NCI-H2171 treated with DMSO at 0.1 percent for 48 hours (cell line): ENCODE results near the gene VAV3.

Experiments used
- DNase-seq: peaks from one replicate; lab custom pipeline; 2025; lab: John Stamatoyannopoulos, UW

Gene VAV3

DNA sequence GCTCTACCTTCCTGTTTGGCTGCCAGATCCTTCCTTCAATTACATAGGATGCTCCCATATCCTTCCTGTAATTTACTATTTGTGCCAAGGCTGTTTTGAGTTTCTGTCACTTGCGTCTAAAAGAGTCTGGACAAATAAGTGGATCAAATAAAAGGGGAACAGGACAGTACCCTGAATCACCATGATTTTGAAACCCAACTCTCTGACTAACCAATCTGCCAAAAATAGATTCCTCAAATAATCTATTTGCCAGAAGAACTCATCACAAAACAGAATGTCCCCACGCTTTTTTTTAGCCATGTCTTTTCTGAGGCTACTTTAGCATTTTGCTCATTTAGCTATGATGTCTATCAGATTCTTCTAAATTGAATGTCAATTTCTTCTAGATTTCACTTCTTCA lies 431.5 kb downstream of the VAV3 start:
- DNase-seq: no peak

DNA sequence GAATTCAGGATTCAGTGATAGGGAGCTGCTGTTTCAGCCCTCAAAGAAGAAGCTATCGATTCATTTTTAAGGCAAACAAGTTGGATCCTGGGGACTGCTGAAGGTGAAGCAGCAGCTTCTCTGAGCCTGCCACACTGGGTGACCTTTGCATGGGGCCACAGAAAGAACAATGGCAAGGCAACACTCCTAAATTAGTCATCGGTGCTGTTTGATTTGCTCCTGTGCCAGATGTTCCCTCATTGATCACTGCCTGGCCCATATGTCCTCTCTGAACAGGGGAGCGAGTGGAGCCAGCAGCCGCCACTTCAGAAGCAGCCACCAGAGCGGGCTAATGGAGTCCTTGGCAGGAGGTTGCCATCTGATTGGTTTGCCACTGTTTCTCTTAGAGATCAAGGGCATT lies 432.7 kb downstream of the VAV3 start:
- peak; percentile 97 for DNase-seq

DNA sequence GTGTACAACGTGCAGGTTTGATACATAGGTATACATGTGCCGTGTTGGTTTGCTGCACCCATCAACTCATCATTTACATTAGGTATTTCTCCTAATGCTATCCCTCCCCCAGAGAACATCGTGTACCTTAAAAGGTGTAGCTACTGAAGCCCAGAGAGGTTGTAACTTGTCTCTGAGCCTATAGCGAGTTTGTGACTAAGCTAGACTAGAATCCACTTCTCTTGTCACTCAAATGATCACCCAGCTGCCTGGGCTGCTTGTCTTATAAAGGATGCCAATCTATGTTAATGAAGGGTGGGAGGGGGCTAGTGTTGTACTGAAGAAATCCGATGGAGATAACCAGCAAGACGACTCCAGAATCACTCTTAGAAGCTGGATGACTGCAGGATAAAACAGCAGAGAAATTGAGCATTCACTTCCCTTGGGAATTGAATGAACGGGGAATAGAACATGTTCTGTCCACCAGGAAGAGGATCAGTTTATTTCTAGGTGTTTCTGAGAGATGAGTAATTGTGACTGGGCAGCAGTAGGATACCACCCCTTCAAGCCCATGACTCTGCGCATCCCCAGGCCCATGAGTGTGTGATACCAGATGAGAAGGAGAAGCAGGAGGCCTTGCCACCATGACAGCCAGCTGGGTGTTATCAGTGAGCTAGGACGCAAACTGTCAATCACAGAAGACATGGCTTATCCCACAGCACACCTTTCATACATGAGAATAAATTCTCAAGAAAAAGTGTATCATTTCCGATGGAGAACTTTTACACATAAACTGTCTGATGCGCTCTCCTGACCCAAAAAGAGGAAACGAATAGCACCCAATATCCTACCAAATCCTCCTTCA lies 433.7 kb downstream of the VAV3 start:
- DNase-seq: peak; percentile 43

DNA sequence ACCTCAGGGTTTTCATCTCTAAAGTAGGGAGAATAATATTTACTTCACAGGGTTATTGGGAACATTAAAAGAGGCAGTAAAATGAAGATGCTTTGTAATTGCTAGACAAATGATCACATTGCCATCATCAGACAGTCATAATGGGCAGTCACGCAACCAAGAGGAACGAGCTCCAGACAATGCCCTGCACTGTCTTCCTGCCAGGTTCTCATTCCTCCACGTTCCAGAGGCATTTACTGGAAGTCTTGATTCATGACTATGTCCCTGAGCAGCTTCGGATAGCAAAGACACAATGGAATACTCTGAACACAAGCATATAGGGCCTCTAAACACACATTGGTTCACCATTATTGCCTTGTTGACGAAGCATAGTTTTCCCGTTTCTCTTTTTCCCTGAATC lies 434.4 kb downstream of the VAV3 start:
- no peak for DNase-seq

DNA sequence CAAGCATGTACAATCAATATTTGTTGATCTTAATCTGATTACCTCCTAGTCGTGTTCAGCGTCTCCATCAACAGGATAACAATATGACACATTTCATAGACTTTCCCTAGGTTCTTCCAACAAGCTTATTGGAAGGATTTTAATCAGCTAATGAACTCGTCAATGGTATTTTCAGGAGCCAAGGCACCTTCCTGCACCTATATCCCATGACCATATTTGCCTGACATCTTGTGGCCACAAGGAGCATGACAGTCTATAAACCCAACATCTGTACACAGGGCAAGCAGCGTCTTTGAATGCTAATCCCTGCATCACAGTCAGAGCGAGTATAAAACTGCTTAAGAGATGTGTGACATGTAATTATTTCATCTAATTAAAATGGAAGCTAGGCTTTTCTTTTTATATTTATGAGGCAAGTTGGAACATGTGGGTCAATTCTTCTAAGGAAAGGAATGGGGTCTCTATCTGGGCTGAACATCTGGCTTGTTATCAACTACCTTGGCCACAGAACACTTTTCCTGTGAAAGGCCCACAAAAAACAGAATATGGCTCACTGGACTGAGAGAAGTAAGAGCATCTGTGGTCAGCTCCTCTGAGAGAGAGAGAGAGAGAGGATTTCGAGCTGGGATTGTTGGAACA lies 435.4 kb downstream of the VAV3 start:
- DNase-seq: peak; percentile 89

DNA sequence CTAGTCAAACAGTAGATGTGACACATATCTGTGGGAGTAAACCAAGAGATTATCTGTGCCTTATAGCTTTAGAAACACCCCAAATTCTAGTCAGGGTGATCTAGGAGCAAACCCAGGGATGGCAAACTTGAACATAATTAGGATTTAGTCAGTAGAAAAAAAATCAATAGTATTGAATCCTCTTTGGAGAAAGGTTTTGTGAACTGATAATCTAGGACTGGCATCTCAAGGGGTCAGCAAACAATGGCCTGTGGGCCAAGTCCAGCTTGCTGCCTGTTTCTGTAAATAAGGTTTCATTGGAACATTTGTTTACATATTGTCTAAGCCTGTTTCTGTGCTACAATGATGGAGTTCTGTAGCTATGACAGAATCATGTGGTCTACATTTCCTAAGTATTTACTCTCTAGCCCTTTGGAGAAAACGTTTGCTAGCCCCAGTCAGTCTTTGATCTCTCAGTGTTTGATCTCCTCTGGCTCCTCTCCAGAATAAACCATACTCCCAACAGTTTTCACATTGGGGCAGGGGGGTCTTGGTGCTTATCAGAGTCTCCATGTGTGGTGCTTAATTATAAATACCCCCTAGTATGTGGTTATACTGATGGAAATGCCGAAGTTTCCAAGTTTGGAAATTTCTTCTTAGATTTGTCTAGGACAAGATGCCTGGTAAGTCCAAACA lies 438.3 kb downstream of the VAV3 start:
- no peak for DNase-seq

DNA sequence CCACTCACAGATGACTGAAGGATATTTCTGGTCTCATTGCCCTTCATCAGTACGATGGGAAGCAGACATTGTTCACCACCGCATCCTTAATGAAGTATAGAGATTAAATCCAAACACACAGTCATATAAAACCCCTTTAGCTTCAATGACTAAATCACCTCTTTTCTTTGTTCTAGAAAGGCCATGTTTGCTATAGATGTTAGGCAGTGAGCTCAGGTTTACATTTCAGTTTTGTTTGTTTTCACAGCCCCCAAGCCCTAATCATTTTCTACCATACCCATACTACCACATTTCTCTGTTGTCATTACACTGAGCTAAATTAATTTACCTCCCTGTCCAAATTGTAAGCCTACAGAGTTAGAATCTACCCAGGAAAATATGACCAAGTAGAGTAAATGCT lies 439.0 kb downstream of the VAV3 start:
- DNase-seq: no peak

DNA sequence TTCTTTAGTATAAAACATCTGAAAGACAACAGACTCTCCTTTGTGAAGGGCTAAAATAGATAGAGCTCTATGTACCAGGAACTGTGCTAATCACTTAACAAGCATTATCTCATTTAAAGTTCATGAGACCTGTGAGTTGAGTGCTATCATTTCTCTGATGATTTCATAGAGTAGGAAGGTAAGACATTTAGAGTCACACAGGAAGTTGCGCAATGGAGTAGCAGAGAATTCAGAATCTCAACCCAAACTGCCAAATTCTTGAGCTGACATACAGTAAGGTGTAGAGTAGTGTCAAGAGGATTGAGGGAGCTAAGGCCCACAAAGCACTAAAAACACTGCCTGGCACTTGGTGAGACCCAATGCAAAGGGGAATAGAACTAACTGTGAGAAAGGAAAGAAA lies 439.8 kb downstream of the VAV3 start:
- DNase-seq: no peak

DNA sequence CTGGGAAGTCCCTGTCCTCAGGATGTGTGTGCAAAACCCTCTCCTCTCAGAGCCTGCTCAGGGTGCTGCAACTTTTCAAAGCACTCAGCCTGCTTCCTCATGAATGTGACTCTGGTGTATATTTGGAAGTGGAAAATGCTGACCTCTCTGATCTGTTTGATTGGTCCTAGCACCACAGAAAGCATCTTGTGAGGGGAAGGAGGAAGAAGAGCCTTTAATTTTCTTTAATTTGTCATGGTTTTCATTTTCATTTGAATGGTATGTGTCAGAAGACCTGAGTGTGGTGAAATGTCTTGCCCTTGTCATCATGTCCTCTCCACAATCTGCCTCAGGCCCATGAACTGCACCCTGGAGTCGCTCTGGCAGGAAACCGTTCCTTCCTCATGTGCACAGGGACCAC lies 440.7 kb downstream of the VAV3 start:
- no peak for DNase-seq

DNA sequence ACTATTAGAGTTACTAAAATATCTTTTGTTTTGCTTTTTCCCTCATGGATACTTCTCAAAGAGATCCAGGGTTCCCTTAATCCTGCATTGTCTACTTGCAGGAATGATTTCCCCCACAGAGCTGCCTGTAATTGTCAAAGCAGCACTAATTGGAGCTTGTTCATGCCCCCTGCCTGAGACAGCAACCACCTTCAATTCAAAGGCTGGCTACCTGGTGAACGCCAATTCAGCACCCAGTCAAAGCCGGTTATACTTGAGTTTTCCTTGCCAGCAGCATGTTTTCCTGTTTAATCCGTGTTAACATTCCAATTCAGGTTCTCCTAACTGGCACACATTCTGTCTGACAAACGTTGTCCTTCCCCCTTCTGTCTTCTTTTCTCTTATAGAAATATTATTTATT lies 441.2 kb downstream of the VAV3 start:
- DNase-seq: no peak

DNA sequence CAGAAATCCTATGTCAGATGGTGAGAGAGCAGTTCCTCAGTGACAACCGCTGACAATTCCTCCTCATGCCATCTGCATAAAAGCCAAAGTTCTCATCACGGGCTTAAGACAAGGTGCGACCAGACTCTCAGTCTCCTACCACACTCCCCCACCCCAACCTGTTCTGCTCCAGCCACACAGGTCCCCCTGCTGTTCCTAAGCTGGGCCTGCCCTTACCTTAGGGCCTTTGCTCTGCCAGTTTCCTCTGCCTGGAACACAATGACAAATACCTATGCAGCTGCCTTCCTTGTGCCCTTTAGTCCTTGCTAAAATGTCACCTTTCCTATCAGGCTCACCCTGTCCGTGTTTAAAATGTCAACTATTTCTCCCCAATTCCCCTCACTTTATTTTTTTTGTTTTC lies 441.9 kb downstream of the VAV3 start:
- no peak for DNase-seq
